Fibroblast of upper back skin (primary cell): ENCODE results near the gene BCKDK.
"Not testable (repeated sequence)": the region's sequence is repeated elsewhere in the genome, so short reads cannot be mapped to it uniquely, and the experiment has no call there.

ENCODE experiments used
- DNase-seq: peaks from one replicate; pipeline ENCODE4 v3.0.0-alpha.2; 2013

BCKDK gene

DNA sequence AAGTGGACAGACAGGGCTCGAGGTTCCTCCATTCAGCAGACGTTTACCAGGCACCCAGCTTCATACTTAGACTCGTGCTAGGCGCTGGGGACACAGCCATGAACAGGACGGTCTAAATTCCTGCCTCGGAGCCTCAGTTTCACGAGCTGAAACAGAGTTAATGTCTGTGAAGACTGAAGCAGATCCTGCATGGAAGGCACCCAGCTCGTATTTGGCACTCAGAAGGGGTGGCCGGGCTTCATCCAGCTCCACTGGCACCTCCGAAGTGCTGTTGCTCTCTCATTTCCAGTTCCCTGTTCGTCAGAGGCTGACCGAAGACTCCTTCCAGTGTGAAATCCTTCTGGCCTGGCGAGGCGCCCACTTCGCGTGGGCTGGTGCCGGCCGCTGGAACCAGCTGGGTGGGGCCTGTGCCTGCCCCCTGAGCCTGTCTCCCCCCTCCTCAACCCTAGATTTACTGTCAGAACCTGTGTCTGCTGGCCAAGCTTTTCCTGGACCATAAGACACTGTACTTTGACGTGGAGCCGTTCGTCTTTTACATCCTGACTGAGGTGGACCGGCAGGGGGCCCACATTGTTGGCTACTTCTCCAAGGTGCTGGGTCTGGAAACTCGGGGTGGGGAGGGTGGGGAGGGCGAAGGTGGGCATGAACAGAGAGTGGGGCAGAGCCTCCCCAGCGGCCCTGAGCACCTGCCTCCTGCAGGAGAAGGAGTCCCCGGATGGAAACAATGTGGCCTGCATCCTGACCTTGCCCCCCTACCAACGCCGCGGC is 21.6 kb downstream of the BCKDK start:
- DNase-seq = no peak

DNA sequence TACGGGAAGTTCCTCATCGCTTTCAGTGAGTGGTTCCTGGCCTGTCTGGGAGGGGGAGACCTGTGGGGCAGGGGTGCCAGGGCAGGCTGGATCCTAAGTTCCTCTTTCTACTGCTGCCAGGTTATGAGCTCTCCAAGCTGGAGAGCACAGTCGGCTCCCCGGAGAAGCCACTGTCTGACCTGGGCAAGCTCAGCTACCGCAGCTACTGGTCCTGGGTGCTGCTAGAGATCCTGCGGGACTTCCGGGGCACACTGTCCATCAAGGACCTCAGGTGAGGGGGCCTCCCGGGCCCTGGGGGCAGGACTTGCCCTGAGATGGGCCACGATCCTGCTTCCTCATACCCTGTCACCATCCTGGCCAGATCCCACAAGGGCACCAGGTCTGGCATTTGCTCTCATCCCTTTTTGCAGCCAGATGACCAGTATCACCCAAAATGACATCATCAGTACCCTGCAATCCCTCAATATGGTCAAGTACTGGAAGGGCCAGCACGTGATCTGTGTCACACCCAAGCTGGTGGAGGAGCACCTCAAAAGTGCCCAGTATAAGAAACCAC is 22.2 kb downstream of the BCKDK start:
- no peak for DNase-seq

DNA sequence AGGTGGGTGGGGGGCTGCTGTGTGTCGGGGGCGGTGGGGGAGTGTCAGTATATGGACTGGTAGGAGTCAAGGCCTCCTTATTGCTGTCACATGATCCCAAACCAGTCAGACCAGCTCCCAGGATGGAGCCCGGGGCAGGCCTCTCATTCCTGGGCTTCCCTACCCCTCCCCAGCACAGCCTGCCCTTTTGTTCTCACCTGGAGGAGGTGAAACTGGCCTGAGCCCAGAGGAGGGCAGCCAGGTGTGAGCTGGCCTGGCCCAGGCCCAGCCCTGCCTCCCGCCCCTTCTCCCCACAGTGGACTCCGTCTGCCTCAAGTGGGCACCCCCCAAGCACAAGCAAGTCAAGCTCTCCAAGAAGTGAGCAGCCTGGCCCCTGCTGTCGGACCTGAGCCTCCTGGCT is 22.7 kb downstream of the BCKDK start:
- DNase-seq = no peak

DNA sequence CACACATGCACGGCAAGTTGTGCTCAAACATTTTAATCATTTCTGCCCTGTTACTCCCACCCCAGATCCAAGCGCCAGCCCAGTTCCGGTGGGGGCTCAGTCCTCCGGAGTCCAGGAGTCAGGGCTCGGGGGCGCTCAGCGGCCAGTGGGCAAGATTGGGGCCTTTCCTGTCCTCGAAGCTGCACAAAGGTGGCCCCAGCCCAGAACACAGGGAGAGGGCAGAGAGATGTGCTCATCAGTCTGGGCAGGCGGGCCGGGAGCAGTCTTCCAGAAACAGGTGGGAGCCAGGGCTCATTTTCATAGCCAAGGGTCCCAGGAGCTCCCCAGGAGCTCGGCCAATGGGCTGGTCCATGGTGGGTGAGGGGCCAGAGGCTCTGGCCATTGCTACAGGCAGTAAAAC is 23.2 kb downstream of the BCKDK start:
- DNase-seq = no peak

DNA sequence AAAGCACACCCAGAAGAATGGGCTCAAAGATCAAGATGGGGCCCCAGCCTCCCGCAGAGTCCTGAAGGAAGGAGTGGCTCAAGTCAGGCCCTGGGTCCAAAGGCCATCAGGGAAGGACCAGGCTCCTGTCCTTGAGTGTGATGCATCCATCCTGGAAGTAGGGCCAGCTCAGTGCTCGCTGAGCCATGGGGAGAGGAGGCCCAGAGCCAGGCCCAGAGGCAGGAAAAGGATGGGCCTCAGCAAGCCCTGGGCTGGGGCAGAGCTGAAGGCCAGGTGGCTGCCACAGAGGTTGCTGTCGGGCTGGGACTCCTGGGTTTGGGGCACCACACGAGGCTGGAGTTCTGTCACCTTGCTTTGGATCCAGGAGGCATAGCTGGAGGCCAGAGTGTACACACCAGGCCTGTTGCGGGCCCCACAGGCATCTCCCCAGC is 23.7 kb downstream of the BCKDK start:
- DNase-seq = no peak

DNA sequence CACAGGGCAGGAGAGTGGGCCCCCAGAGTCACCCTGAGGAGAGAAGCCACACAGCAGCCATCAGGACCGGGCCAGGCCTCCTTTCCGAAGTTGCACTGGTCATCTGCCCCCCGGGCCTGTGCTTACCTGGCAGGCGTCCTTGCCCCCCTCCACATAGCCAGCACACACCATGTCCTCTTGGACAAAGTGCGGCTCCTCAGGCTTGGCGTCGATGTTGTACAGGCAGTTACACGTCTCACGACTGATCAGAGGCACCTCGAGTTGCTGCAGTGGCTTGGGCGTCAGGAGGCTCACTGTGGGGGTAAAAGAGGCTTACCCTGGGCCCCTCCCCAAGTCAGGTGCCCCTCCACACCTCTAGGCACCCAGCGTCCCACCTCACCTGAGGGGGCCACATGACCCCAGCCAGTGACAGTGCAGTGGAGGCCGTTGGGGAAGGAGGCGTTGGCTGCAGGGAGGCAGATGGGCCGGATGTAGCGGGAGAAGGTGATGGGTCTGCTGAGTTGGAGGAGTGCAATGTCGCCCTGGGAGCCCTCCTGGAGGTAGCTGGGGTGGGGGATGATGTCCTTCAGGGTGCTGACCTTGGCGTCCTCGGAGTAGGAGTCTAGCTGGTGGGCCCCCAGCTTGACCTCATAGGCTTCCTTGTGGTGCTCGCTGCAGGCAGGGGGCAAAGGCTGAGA is 24.3 kb downstream of the BCKDK start:
- no peak for DNase-seq

DNA sequence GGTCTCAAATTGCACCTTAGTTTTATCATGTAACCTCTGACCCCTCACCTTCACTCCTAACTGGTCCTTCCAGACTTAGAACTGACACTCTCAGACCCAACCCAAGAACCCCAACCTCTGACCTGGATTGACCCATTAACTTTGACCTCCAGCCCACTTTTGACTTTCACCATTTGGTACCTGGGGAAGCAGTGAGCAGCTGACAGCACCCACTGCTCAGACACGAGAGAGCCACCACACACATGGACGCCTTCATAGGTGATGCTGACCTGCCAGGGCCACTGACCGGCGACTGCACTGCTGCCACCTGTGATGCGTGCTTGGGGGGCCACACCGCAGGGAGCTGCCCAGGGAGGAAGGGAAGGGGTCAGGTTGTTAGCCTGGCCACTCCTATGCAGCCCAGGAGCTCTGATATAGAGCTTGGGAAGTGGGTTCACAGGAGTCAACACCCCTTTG is 24.9 kb downstream of the BCKDK start:
- DNase-seq = no peak

DNA sequence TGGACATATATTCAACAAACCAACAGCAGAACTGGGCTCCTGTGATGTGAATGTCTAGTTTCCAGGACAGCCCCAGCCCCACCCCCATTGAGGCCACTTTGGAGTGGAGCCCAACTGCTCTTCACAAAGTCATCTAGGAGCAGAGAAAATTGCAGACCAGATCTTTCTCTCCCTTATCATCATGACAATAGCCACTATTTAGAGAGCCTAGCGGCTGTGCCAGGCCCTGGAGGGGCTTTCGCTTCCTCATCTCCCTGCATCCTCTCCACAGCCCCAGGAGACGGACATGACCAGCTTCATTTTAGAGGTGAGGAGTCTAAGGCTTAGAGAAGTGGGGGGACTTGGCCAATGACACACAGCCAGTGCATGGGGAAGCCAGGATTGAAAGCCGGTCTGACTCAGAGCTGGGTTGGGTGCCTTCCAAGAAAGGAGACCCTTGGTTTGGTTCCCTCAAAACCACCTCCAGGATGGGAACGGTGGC is 25.9 kb downstream of the BCKDK start:
- peak; percentile 29 for DNase-seq

DNA sequence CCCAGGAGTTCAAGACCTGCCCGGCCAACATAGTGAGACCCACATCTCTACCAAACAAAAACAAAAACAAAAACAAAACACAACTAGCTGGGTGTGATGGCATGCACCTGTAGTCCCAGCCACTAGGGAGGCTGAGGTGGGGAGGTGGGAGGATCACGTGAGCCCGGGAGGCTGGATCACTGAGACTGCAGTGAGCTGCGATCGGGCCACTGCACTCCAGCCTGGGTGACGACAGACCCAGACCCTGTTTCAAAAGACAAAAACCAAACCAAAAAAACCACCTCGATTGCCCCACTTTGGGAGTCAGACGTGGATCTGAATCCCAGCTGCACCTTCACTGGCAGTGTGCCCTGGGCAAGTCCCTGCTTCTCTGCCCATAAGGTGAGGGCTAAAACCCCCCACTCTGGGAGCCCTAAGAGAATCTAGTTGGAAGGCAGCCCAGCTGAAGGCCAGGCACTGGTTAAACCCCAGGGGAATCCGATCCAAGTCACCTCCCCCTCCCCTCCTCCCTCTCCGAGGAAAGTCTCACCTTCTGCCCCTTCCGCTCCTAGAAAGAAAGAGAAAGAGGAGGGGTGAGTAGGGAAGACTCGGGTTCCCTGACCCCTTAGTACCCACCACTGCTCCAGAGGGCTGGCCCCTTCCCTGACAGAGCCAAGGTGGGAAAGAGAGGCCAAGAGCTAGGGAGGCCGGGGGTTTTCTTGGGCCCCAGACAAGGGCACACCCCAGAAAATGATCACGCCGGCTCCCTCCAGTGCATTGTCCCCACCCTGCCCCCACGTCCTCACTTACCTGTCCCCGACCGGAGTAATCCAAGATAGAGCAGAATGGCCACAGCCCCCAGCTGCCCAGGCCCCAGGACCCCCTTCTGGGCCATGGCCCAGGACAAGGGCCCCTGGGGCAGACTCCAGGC is 26.7 kb downstream of the BCKDK start:
- peak; percentile 24 for DNase-seq

DNA sequence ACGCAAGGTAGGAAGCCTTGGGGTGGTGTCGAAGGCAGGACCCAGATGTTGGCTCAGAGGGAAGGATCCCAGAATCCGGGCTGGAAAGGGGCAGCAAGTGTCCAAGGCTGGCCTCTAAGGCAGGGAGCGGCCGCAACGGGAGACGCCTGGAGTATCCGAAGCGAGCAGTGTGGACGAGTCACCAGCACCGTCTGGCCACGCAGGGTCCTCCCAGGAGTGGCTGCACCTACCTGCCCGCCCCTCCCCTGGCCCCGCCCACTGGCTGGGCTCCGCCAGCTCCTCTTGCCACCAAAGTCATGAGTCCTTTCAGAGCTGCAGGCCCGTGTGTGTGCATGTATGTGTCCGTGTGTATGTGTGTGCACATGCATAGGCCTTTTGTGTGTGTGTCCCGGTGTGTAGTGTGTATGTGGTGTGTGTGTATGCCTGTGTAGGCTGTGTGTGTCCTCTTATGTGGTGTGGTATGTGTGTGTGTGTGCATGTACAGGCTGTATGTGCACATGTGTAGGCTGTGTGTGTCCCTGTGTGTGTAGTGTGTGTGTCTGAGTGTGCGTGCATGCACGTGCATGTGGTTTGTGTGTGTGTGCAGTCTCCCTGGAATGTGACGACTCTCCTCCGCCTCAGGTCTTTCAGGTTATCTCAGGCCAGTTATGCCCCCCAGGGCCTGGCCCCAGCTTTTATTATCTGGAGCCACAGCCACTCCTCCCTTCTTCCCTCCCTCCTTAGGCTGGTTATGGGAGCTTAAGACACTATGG is 27.5 kb downstream of the BCKDK start, which contains the start of gene PRSS8:
PRSS8 (minus strand) TSS at position 193 of the 752 bp plus-strand sequence. CDS start 229 bp downstream, outside the sequence.
- no peak for DNase-seq

DNA sequence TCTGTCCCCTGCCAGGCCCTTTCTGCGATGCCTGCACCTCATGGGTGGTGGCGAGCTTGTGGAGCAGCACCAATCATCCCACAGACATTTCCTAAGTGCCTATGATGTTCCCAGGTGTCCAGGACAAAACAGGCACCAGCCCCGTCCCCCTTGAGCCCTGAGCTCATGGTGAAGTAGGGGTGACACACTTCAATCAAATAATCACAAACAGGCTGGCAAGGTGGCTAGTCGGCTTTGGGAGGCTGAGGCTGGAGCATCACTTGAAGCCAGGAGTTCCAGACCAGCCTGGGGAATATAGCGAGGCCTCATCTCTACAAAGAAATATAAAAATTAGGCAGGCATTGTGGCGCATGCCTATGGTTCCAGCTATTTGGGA is 28.1 kb downstream of the BCKDK start:
- DNase-seq = no peak

DNA sequence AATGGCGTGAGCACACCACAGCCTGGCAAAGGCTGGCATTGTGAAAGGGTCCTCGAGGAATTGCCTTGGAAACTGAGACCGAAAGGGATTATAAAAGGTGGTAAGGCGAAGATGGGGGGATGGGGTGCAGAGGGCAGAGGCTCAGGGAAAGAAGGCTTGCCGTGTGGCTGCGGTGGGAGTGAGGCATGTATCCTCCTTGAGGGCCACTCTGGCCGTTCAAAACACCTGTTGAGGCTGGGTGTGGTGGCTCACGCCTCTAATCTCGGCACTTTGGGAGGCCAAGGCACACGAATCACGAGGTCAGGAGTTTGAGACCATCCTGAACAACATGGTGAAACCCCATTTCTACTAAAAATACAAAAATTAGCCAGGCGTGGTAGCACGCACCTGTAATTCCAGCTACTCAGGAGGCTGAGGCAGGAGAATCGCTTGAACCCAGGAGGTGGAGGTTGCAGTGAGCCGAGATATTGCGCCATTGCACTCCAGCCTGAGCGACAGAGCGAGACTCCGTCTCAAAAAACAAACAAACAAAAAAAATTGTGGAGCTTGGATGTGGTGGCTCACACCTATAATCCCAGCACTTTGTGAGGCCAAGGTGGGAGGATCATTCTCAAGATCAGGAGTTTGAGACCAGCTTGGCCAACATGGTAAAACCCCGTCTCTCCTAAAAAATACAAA is 28.8 kb downstream of the BCKDK start:
- not testable (repeated sequence) for DNase-seq

DNA sequence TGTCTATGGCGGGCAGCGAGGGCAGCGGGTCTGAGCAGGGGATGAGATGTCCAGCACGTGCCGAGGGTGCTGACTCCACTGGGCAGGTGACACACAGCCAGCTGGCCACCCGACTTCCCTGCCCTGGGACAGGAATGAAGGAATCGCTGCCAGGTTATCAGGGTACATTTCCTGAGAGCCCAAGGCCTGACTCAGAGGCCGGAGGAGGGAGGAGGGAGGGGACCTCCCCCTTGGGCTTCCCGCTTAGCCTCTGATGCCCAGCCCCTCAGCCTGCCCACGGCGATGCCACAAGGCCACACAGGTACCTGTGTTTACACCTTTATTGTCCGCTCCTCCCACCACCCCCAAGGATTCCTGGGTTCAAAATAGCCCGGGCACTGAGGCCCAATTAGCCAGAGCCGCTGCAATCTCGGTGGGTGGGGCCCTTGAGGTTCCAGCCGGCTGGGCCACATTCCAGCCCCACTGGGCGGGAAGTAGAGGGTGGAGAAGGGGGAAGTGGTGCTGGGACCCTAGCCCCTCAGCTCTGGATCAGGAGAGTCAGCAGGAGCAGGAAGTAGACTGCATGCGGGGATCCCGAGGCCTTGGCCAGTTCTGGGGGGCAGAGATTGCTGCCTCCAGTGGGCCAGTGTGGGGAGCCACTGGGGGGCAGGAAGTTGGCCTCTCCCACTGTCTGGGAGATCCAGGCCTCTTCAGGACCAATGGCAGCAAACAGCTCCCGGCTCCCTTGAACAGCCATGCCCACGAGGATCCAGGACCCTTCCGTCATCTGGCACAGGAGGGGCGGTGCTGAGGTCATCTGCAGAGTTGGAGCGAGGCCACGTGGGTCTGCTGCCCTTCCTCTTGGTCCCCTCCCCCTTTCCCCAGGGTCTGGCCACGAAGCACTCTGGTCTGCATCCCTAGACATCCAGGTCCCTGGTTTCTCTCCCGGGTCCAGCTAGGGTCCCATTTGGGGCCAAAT is 30.7 kb downstream of the BCKDK start:
- peak; percentile 59 for DNase-seq

DNA sequence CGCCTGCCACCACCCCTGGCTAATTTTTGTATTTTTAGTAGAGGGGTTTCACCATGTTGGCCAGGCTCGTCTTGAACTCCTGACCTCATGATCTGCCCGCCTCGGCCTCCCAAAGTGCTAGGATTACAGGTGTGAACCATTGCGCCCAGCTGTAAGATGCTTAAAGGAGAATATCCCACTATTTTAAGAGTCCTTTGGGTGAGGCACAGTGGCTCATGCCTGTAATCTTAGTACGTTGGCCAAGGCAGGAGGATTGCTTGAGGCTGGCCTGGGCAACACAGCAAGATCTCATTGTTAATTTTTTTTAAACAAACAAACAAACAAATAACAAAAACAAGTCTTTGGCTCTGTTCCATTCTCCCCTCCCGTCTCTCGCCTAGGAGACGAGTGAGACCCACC is 32.9 kb downstream of the BCKDK start:
- not testable (repeated sequence) for DNase-seq

DNA sequence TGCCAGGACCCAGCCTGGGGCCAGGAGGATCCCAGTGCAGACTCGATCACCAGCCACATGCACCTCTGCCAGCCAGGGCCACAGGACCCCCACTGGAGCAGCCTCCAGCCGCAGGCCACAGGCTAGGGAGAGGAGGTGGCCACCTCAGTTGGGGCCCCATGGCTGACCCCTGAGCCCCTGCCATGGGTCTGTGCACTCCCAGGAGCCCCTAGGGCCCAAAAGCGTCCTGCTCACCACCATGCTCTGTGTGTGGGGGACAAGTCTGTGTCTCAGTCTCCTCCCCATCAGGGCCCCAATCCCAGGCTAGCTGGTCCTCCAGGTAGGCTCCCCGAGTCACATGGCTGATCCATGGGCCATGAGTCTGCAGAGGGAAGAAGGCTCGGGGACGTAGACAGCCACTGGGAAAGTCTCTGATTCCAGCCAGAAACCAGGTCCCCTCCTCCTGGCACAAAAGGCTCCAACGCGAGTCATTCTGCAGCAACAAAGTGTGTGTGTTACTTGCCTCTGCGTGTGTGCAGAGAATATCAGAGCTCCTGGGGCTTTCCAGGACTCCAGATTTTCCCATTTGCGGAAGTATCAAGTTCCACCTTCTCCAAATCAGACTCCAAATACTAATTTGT is 33.4 kb downstream of the BCKDK start:
- no peak for DNase-seq

DNA sequence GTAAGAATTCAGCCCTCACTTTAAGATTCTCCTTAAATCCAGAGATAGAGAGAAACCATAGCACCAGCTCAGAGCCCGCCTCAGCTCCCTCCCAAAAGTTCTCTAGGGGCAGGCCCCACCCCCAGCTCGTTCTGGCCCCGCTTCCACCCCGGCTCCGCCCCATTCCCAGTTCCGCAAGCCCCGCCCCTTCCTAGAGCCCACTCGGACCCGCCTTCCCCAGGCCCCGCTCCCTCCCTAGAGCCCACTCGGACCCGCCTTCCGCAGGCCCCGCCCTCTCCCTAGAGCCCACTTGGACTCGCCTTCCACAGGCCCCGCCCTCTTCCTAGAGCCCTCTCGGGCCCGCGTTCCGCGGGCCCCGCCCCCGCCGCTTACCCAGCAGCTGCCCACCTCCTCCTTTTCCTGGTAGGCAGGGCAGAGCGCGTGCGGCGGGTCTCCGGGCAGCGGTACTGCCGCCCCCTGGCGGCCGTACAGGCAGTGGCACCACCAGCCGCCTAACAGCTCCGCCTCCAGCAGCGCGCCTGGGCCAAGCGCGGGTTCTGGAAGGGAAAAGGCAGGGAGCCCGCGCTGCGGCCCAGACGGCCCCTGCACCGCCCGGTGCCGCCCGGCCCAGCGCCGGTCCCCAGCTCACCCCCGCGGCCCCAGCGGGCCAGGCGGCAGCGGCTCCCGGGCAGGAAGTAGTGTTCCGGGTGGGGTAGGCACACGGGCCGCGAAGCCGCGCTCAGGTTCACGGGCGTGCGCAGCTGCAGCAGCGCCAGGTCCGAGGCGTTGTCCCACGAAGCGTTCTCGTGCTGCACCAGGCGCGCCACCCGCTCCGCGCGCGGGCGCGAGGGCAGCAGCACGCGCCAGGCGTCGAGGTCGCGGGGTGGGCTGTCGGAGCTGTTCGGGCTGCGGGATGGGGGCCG is 34.2 kb downstream of the BCKDK start:
- peak; percentile 99 for DNase-seq

DNA sequence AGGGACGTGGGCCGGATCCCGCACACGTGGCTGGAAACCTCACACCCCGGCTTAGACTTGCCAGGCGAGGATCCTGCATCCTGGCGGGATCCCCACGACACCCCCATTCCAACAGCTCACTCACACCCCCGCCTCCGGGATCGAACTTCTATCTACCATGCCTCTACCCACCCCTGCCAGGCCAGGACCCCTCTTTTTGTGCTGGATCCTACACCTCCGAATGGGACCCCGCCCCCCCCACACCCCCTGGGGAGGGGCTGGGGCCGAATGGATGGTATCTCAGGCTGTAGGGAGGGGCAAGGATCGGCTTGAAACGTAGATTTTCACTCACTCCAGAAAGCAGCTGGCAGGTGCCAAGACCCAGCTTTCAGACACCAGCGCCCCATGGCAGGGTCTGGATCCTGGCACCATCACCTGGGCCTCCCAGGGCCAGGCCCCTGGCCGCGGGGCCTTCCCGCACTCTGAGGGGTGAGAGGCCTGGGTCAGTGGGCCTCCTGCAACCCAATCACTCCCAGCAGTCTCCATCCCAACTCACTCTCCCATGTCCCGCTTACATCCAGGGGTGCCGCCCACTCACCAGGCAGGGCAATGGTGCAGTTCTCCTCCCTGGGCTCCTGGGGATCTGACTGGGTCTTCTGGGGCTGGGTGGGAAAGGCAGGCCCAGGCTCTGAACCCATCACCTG is 35.0 kb downstream of the BCKDK start:
- DNase-seq = no peak

DNA sequence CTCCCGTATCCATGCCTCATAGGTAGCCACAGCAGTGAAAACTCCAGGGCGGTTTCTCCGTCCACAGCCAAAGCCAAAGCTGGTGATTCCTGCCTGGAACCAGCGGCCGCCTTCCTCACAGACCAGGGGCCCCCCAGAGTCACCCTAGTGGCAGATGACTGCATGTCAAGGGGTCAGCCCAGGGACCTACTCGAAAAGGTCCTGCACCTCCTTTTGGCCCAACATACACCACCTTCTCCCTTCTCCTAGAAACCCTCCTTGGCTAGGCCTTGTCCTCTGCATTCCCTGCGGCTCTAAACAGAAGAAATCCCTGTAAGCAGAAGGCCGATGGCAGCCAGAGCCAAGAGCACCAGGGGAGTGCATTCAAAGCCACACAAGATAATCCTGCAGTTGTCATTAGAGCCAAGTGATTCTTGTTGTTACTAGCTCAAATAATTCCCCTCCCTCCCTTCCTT is 35.5 kb downstream of the BCKDK start:
- no peak for DNase-seq
